ENCODE results near the gene TMEM151B.

The TMEM151B gene

GRCh38 chr6:44269921-44270525, at the start of gene TMEM151B:
Gene TMEM151B, plus strand, starts transcription at chr6:44270450. Its CDS starts 293 bp downstream, at chr6:44270743.
- no peaks in the 10 kb centered on the region for H3K9me3 ChIP-seq (ENCODE audit: control insufficient read depth, insufficient read depth, low read length)
- no peaks in the 10 kb centered on the region for H3K36me3 ChIP-seq (ENCODE audit: insufficient read depth, low read length)
- peaks cover 13% of the 10 kb centered on the region; the same call in 1 of the 2 replicates for H3K4me1 ChIP-seq (ENCODE audit: insufficient read depth, low read length)
- H3K9ac ChIP-seq (ENCODE audit: low read depth, low read length) = peak within 1 kb of the TSS; percentile 29; the same call in 1 of the 2 replicates

DNA sequence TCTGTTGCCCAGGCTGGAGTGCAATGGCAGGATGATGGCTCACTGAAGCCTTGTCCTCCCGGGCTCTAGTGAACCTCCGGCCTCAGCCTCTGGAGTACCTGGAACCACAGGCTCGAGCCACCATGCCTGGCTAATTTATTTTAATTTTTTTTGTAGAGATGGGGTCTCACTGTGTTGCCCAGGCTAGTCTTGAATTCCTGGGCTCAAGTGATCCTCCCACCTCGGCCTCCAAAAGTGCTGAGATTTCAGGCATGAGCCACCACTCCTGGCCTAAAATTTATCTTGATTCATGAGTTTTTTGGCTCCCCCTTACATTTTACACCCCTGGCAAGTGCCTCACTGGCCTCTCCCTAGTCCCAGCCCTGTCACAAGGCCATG, 49.3 kb upstream of the TMEM151B start:
- Histone ChIP-seq H3K4me1 (ENCODE audit: insufficient read depth, low read length) (peaks cover 51% of the 10 kb centered on the region), H3K9ac (ENCODE audit: low read depth, low read length) (no peak overlapping the region), H3K36me3 (ENCODE audit: insufficient read depth, low read length) (no peaks in the 10 kb centered on the region), H3K9me3 (ENCODE audit: control insufficient read depth, insufficient read depth, low read length) (no peaks in the 10 kb centered on the region)

- Histone ChIP-seq H3K4me1 (ENCODE audit: insufficient read depth, low read length) (peaks cover 57% of the 10 kb centered on the region), H3K9me3 (ENCODE audit: control insufficient read depth, insufficient read depth, low read length) (no peaks in the 10 kb centered on the region), H3K36me3 (ENCODE audit: insufficient read depth, low read length) (no peaks in the 10 kb centered on the region), H3K9ac (ENCODE audit: low read depth, low read length) (no peak overlapping the region)
These were observed 48.8 kb upstream of the TMEM151B start for GRCh38 chr6:44221291-44221960.

DNA sequence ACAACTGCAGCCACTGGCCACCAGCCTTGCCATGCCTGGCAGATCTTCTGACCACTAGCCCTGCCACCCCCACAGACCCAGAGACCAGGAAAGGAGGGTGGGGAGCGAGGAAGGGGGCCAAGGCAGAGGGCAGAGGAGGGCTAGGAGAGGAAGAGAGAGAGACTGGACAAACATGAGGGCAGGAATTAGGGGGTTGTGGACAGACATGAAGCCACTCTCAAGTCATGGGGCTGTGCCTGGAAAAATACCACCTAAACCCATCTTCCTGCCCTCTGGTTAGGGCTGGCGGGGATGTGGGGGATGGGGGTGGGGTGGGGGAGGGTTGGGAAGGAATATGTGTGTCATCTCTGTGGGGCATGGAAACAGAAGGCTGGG, 48.3 kb upstream of the TMEM151B start:
- no peaks in the 10 kb centered on the region for H3K36me3 ChIP-seq (ENCODE audit: insufficient read depth, low read length)
- H3K9ac ChIP-seq (ENCODE audit: low read depth, low read length) = no peak overlapping the region
- H3K4me1 ChIP-seq (ENCODE audit: insufficient read depth, low read length) = peaks cover 57% of the 10 kb centered on the region
- no peaks in the 10 kb centered on the region for H3K9me3 ChIP-seq (ENCODE audit: control insufficient read depth, insufficient read depth, low read length)

- H3K36me3 ChIP-seq (ENCODE audit: insufficient read depth, low read length) = no peaks in the 10 kb centered on the region
- no peaks in the 10 kb centered on the region for H3K9me3 ChIP-seq (ENCODE audit: control insufficient read depth, insufficient read depth, low read length)
- peaks cover 54% of the 10 kb centered on the region for H3K4me1 ChIP-seq (ENCODE audit: insufficient read depth, low read length)
- peak overlapping the region; percentile 49; the same call in 1 of the 2 replicates for H3K9ac ChIP-seq (ENCODE audit: low read depth, low read length)
These were observed 47.5 kb upstream of the TMEM151B start for GRCh38 chr6:44222486-44223318.

DNA sequence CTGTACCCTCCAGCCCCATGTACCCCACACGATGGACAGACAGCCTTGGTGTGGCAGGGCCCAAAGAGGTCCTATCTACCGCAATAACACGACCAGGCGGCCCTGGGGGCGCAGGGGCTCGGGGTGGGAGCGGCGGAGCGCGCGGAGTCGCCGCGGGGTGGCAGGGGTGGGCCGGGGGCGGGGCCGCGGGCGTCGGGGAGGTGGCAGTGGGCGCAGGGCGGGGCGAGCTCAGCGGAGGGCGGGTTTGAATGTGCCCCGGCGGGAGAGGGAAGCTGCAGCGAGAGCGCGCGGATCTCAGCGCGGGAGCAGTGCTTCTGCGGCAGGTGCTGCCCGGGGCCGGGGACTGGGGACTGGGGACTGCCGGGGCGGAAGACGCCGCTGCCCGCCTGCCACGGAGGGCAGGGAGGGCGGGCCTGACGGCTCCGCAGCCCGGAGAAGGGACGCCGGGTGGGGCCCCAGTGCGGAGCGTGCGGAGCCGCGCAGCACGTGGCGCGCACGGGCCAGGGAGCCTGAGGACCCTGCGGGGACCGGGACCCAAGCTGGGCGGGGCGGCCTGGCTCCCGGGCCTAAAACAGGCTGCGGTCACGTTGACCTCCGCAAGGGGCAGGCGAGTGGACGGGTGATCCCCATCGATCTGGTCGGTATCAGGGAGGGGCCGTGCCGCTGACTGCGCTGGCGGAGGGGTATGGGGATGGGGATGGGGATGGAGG, 46.8 kb upstream of the TMEM151B start, which contains the start of gene SLC29A1:
Gene SLC29A1, plus strand, starts transcription at position 277 of the 710 bp plus-strand sequence. CDS start 3,719 bp downstream, outside the sequence.
- H3K9me3 ChIP-seq (ENCODE audit: control insufficient read depth, insufficient read depth, low read length) = no peaks in the 10 kb centered on the region
- H3K9ac ChIP-seq (ENCODE audit: low read depth, low read length) = peak within 1 kb of the TSS; percentile 55; the same call in 1 of the 2 replicates
- no peaks in the 10 kb centered on the region for H3K36me3 ChIP-seq (ENCODE audit: insufficient read depth, low read length)
- H3K4me1 ChIP-seq (ENCODE audit: insufficient read depth, low read length) = peaks cover 47% of the 10 kb centered on the region; the same call in 1 of the 2 replicates

- Histone ChIP-seq H3K9ac (ENCODE audit: low read depth, low read length) (peak overlapping the region; percentile 55; the same call in 1 of the 2 replicates), H3K9me3 (ENCODE audit: control insufficient read depth, insufficient read depth, low read length) (no peaks in the 10 kb centered on the region), H3K36me3 (ENCODE audit: insufficient read depth, low read length) (no peaks in the 10 kb centered on the region; the same call in 1 of the 2 replicates), H3K4me1 (ENCODE audit: insufficient read depth, low read length) (peaks cover 46% of the 10 kb centered on the region; the same call in 1 of the 2 replicates)
These were observed 46.0 kb upstream of the TMEM151B start for GRCh38 chr6:44224029-44224964.

- Histone ChIP-seq H3K36me3 (ENCODE audit: insufficient read depth, low read length) (no peaks in the 10 kb centered on the region; the same call in 1 of the 2 replicates), H3K4me1 (ENCODE audit: insufficient read depth, low read length) (peaks cover 45% of the 10 kb centered on the region; the same call in 1 of the 2 replicates), H3K9me3 (ENCODE audit: control insufficient read depth, insufficient read depth, low read length) (no peaks in the 10 kb centered on the region), H3K9ac (ENCODE audit: low read depth, low read length) (peak overlapping the region; percentile 55; the same call in 1 of the 2 replicates)
These were observed 45.3 kb upstream of the TMEM151B start for GRCh38 chr6:44224965-44225305.

DNA sequence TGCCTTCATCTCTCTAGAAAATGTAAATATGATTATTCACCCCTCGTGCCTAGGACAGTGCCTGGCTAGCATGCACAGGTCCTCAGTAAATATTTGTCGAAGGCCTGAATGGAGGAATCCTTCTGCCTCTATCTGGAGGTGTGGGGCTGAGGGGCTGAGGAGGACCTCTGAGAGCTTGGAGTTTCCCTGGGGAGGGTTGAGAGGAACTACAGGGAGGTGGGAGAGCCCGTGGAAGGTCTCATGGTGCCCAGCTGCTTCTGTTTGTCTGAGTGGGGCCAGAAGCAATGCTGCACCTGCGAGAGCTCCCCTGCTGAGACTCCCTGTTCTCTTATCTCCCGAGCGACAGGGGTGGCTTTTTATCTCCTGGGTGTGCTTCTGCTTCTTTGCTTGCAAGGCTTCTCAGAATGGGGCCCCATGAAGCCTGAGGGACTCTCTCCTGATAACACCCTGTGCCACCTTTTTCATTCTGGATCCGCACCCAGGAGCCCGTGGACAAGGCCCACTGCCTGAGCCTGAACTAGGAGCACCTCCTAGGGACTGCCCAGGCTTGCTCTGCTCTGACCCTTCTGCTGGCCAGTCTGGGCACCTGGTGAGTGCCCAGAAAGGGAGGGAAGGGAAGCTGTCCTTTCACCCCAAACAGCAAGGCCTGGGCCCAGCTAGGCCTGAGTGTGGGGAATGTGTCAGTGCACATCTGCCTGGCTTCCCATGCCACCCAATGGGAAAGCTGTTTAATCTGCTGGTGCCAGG, 44.5 kb upstream of the TMEM151B start:
- Histone ChIP-seq H3K36me3 (ENCODE audit: insufficient read depth, low read length) (peaks cover 1% of the 10 kb centered on the region; the same call in 1 of the 2 replicates), H3K9me3 (ENCODE audit: control insufficient read depth, insufficient read depth, low read length) (no peaks in the 10 kb centered on the region), H3K9ac (ENCODE audit: low read depth, low read length) (no peak overlapping the region), H3K4me1 (ENCODE audit: insufficient read depth, low read length) (peaks cover 43% of the 10 kb centered on the region; the same call in 1 of the 2 replicates)

DNA sequence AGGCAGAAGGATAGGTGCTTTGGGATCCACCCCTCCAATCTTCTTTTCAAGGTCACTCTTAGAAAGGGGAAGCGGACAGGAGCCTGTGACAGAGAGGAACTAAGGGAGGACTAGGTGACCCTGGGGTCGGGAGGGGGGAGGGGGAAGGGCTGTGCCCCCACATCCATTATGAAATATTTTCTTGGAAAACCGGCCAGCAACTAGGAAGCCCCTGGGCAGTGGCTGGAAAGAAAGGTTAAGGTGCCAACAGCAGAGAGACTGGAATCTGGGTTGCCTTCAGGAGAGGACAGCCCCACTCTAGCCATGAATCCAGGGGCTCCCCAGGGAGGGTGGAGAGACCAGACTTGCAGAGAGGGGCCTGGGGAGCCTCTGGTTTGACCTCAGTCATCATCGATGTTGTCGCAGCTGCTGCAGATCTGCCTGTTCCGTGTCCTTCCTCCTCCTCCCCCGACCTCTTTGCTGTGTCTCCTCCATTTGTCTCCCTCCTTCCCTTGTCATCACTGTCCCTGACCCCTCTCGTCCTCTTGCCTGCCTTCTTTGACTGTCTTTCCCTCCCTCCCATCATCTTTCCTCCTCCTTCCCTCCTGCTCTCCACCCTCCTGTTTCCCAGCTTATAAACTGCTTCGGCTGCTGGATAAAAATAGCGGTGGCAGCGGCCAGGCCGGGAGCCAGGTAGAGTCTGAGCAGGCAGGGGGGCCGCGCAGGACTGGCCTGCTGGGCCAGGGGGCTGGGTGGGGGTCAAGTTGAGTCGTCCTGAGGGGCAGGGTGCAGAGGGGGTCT, 43.7 kb upstream of the TMEM151B start:
- H3K9me3 ChIP-seq (ENCODE audit: control insufficient read depth, insufficient read depth, low read length) = no peaks in the 10 kb centered on the region
- H3K4me1 ChIP-seq (ENCODE audit: insufficient read depth, low read length) = peaks cover 37% of the 10 kb centered on the region; the same call in 1 of the 2 replicates
- peaks cover 4% of the 10 kb centered on the region; the same call in 1 of the 2 replicates for H3K36me3 ChIP-seq (ENCODE audit: insufficient read depth, low read length)
- no peak overlapping the region for H3K9ac ChIP-seq (ENCODE audit: low read depth, low read length)

DNA sequence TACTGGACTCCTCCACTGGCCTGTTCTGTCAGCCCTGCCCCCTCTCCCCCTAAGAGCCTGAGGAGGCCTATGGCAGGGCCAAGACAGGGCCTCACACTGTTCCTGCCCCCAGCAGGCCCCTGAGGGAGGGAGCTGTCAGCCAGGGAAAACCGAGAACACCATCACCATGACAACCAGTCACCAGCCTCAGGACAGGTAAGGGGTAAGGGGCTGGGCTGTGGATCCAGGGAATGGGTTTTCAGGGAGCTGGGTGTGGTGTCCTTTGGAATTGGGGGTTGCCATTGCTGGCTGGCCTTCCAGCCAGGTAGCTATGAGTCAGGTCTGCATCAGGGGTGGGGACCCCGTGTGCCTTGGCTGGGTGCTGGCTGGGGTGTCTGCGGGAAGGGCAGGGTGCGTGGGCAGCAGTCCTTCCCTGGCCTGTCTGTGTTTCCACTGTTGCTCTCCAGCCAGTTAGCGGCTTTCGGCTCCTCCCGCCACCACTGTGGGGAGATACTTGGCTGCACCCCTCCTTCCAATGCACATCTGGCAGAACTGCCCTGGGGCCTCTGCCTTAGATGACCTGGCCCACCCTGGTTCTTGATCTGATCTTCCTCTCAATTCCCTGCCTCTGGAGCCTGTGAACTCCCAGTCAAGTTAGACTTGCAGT, 43.0 kb upstream of the TMEM151B start:
- peaks cover 32% of the 10 kb centered on the region; the same call in 1 of the 2 replicates for H3K4me1 ChIP-seq (ENCODE audit: insufficient read depth, low read length)
- H3K9me3 ChIP-seq (ENCODE audit: control insufficient read depth, insufficient read depth, low read length) = no peaks in the 10 kb centered on the region
- no peak overlapping the region for H3K9ac ChIP-seq (ENCODE audit: low read depth, low read length)
- H3K36me3 ChIP-seq (ENCODE audit: insufficient read depth, low read length) = peaks cover 5% of the 10 kb centered on the region; the same call in 1 of the 2 replicates

All from ES-I3 (cell line).